ES-I3 (cell line): ENCODE measurements around the gene SYTL4.

ENCODE experiments used
- H3K36me3 ChIP-seq: 2 replicates; pipeline ENCODE4 v1.6.1; 2013; ENCODE audit warnings: mild to moderate bottlenecking, low read length, control low read depth, moderate library complexity; ENCODE audit not compliant: insufficient read depth
- H3K4me1 ChIP-seq: 2 replicates; pipeline ENCODE4 v1.6.1; 2013; ENCODE audit warnings: mild to moderate bottlenecking, control low read depth, low read length; ENCODE audit not compliant: insufficient read depth
- H3K9ac ChIP-seq: 2 replicates; pipeline ENCODE4 v1.6.1; 2013; ENCODE audit warnings: low read depth, mild to moderate bottlenecking, low read length, moderate library complexity
- H3K9me3 ChIP-seq: 2 replicates; pipeline ENCODE4 v1.6.1; 2013; ENCODE audit warnings: mild to moderate bottlenecking, low read length, moderate library complexity; ENCODE audit not compliant: control insufficient read depth, insufficient read depth

The SYTL4 gene

GRCh38 chrX:100717363-100717762 lies 14.6 kb downstream of the SYTL4 start:
- no peak overlapping the region for H3K9ac ChIP-seq
- H3K4me1 ChIP-seq = no peaks in the 10 kb centered on the region
- no peaks in the 10 kb centered on the region for H3K9me3 ChIP-seq
- no peaks in the 10 kb centered on the region for H3K36me3 ChIP-seq

GRCh38 chrX:100710816-100711215 lies 21.1 kb downstream of the SYTL4 start:
- Histone ChIP-seq H3K9ac (no peak overlapping the region), H3K9me3 (no peaks in the 10 kb centered on the region), H3K4me1 (peaks cover 6% of the 10 kb centered on the region; the same call in 1 of the 2 replicates), H3K36me3 (no peaks in the 10 kb centered on the region)

- no peaks in the 10 kb centered on the region for H3K36me3 ChIP-seq
- H3K9ac ChIP-seq = no peak overlapping the region
- H3K4me1 ChIP-seq = no peaks in the 10 kb centered on the region
- no peaks in the 10 kb centered on the region for H3K9me3 ChIP-seq
Measured at GRCh38 chrX:100704581-100705203, 27.2 kb downstream of the SYTL4 start.

GRCh38 chrX:100700809-100701208 lies 31.1 kb downstream of the SYTL4 start:
- Histone ChIP-seq H3K36me3 (no peaks in the 10 kb centered on the region), H3K9ac (no peak overlapping the region), H3K9me3 (no peaks in the 10 kb centered on the region), H3K4me1 (no peaks in the 10 kb centered on the region)

GRCh38 chrX:100698551-100698950 lies 33.4 kb downstream of the SYTL4 start:
- H3K9ac ChIP-seq = no peak overlapping the region
- no peaks in the 10 kb centered on the region for H3K9me3 ChIP-seq
- H3K4me1 ChIP-seq = no peaks in the 10 kb centered on the region
- H3K36me3 ChIP-seq = no peaks in the 10 kb centered on the region

- H3K4me1 ChIP-seq = no peaks in the 10 kb centered on the region
- no peaks in the 10 kb centered on the region for H3K36me3 ChIP-seq
- no peak overlapping the region for H3K9ac ChIP-seq
- H3K9me3 ChIP-seq = no peaks in the 10 kb centered on the region
Measured at GRCh38 chrX:100696699-100697351, 35.1 kb downstream of the SYTL4 start.

- H3K36me3 ChIP-seq = no peaks in the 10 kb centered on the region
- H3K9me3 ChIP-seq = no peaks in the 10 kb centered on the region
- no peak overlapping the region for H3K9ac ChIP-seq
- H3K4me1 ChIP-seq = no peaks in the 10 kb centered on the region
Measured at GRCh38 chrX:100695991-100696390, 35.9 kb downstream of the SYTL4 start.

GRCh38 chrX:100695302-100695701 lies 36.6 kb downstream of the SYTL4 start:
- Histone ChIP-seq H3K36me3 (no peaks in the 10 kb centered on the region), H3K4me1 (no peaks in the 10 kb centered on the region), H3K9ac (no peak overlapping the region), H3K9me3 (no peaks in the 10 kb centered on the region)

GRCh38 chrX:100687546-100687945 lies 44.4 kb downstream of the SYTL4 start:
- Histone ChIP-seq H3K9me3 (no peaks in the 10 kb centered on the region), H3K36me3 (peaks cover 2% of the 10 kb centered on the region; the same call in 1 of the 2 replicates), H3K4me1 (no peaks in the 10 kb centered on the region), H3K9ac (no peak overlapping the region)

- peaks cover 2% of the 10 kb centered on the region; the same call in 1 of the 2 replicates for H3K36me3 ChIP-seq
- no peak overlapping the region for H3K9ac ChIP-seq
- H3K9me3 ChIP-seq = no peaks in the 10 kb centered on the region
- H3K4me1 ChIP-seq = no peaks in the 10 kb centered on the region
Measured at GRCh38 chrX:100687128-100687527, 44.8 kb downstream of the SYTL4 start.

GRCh38 chrX:100685997-100686305 lies 46.0 kb downstream of the SYTL4 start:
- Histone ChIP-seq H3K36me3 (peaks cover 2% of the 10 kb centered on the region; the same call in 1 of the 2 replicates), H3K9ac (no peak overlapping the region), H3K9me3 (no peaks in the 10 kb centered on the region), H3K4me1 (no peaks in the 10 kb centered on the region)

GRCh38 chrX:100685284-100685996 lies 46.5 kb downstream of the SYTL4 start:
- Histone ChIP-seq H3K9ac (no peak overlapping the region), H3K9me3 (no peaks in the 10 kb centered on the region), H3K4me1 (no peaks in the 10 kb centered on the region), H3K36me3 (peaks cover 2% of the 10 kb centered on the region; the same call in 1 of the 2 replicates)

GRCh38 chrX:100682939-100683338 lies 49.0 kb downstream of the SYTL4 start:
- H3K4me1 ChIP-seq = 0 out of 2 replicates have a peak, but pooled peaks cover 3% of the 10 kb centered on the region
- no peak overlapping the region for H3K9ac ChIP-seq
- no peaks in the 10 kb centered on the region for H3K9me3 ChIP-seq
- H3K36me3 ChIP-seq = no peaks in the 10 kb centered on the region

GRCh38 chrX:100681599-100681998 lies 50.3 kb downstream of the SYTL4 start:
- H3K9me3 ChIP-seq = no peaks in the 10 kb centered on the region
- H3K4me1 ChIP-seq = 0 out of 2 replicates have a peak, but pooled peaks cover 3% of the 10 kb centered on the region

GRCh38 chrX:100680756-100681155 lies 51.2 kb downstream of the SYTL4 start:
- no peak overlapping the region for H3K9ac ChIP-seq
- no peaks in the 10 kb centered on the region for H3K36me3 ChIP-seq
- no peaks in the 10 kb centered on the region for H3K9me3 ChIP-seq
- H3K4me1 ChIP-seq = 0 out of 2 replicates have a peak, but pooled peaks cover 3% of the 10 kb centered on the region

More at GRCh38 chrX:100681599-100681998, 50.3 kb downstream of the SYTL4 start:
- Histone ChIP-seq H3K36me3 (no peaks in the 10 kb centered on the region), H3K9ac (no peak overlapping the region)
